Smooth muscle cell (in vitro differentiated cells): ENCODE data around the gene LMX1A. TPM values are rescaled to one million over a fixed set of nuclear protein-coding genes. Genes with fewer than 3 reads are reported as not detected.

Experiments
- DNase-seq: peaks from one replicate; lab custom pipeline; 2025; ENCODE audit not compliant: unreplicated experiment; lab: John Stamatoyannopoulos, UW
- H2AFZ ChIP-seq: fragments of 200-600 bp; sonication (generic); 2 replicates; pipeline ENCODE4 v1.6.0; 2016; ENCODE audit warnings: antibody characterized with exemption, low read depth, mild to moderate bottlenecking
- H3F3A ChIP-seq: fragments of 200-600 bp; sonication (generic); 2 replicates; pipeline ENCODE4 v1.6.0; 2017; ENCODE audit warnings: antibody characterized with exemption, low read depth
- H3K27ac ChIP-seq: fragments of 200-600 bp; sonication (generic); 2 replicates; pipeline ENCODE4 v1.5.1; 2016; ENCODE audit warnings: low read depth, mild to moderate bottlenecking
- H3K27me3 ChIP-seq: fragments of 200-600 bp; sonication (generic); 2 replicates; pipeline ENCODE4 v1.6.1; 2016; ENCODE audit warnings: low read depth, mild to moderate bottlenecking
- H3K36me3 ChIP-seq: fragments of 200-600 bp; sonication (generic); 2 replicates; pipeline ENCODE4 v1.5.1; 2016; ENCODE audit warnings: low read depth
- H3K4me1 ChIP-seq: fragments of 200-600 bp; sonication (generic); 2 replicates; pipeline ENCODE4 v1.5.1; 2016; ENCODE audit warnings: low read depth
- H3K4me2 ChIP-seq: fragments of 200-600 bp; sonication (generic); 2 replicates; pipeline ENCODE4 v1.6.0; 2016; ENCODE audit warnings: mild to moderate bottlenecking
- H3K4me3 ChIP-seq: fragments of 200-600 bp; sonication (generic); 2 replicates; pipeline ENCODE4 v1.5.1; 2016; ENCODE audit warnings: mild to moderate bottlenecking
- H3K79me2 ChIP-seq: fragments of 200-600 bp; sonication (generic); 2 replicates; pipeline ENCODE4 v1.6.0; 2016; ENCODE audit warnings: low read depth, mild to moderate bottlenecking
- H3K9ac ChIP-seq: fragments of 200-600 bp; sonication (generic); 2 replicates; pipeline ENCODE4 v1.6.0; 2016; ENCODE audit warnings: low read depth
- H3K9me3 ChIP-seq: fragments of 200-600 bp; sonication (generic); replicated peaks from 2 replicates; pipeline ENCODE4 v1.5.1; 2016; ENCODE audit warnings: low read depth
- H4K20me1 ChIP-seq: fragments of 200-600 bp; sonication (generic); 2 replicates; pipeline ENCODE4 v1.6.0; 2016; ENCODE audit warnings: low read depth
- CTCF ChIP-seq: fragments of 200-600 bp; sonication (generic); IDR thresholded peaks from 2 replicates; pipeline ENCODE4 v1.5.1; 2017; ENCODE audit warnings: borderline replicate concordance, mild to moderate bottlenecking, antibody characterized with exemption; ENCODE audit not compliant: insufficient read depth, poor library complexity, severe bottlenecking
- WGBS: methylation state at CpG from one replicate; pipeline ENCODE4 v1.1.7; 2016; ENCODE audit warnings: low lambda C conversion rate; 5-methylcytosine and 5-hydroxymethylcytosine counted together
- polyA plus RNA-seq: library from polyadenylated mRNA; unstranded; fragments of >200 nt; fragmentation: Nextera tagmentation; extraction: Ambion mirVana; gene quantifications from 2 replicates; pipeline ENCODE4 v1.2.1, GENCODE V29; 2016
- total RNA-seq: library from RNA; depleted of rRNA; stranded (reverse); fragments of >200 nt; gene quantifications from 2 replicates; pipeline ENCODE4 v1.2.3, GENCODE V29; 2014

Gene LMX1A
- total and polyA plus RNA-seq, 2 experiments from 2014 or later, result not detected

DNA sequence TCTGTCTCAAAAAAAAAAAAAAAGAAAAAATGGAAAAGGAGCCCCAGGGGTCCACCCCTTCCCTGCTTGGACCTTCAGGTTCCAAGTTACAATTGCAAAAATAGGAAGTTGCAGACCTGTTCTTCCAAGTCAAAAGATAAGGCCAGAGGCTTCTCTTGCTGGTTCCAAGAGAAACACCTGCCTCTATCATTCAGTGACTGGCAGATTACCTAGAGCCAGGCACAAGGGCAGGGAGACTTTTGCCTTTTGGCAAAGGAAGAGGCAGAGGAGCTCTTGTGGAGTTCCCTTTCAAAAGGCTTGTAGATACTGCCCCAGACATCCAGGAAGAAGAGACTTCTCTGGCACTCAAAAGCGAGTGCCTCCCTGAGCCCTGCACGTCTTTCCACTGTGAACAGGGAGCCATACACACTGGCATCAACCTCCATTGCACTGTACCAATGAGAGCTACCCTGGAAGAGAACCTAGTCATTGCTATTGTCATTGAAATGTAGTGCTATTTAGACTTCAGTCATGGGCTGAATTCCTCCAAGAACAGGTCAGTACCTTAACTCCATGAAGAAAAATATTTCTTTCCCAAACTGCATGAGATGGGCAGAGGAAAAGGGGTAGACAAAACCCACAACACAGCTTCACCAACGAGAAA is 91.2 kb downstream of the LMX1A start:
- no peaks in the 10 kb centered on the region for H3K9me3 ChIP-seq
- DNase-seq, result no peak
- H3K4me1 ChIP-seq, result no peaks in the 10 kb centered on the region
- H3K36me3 ChIP-seq, result no peaks in the 10 kb centered on the region
- 69% methylated on average over 3 of the region's 3 CpGs for WGBS
- no peak overlapping the region for H3K4me3 ChIP-seq
- no peaks in the 10 kb centered on the region for H4K20me1 ChIP-seq
- H3K27ac ChIP-seq, result no peak overlapping the region
- no peak overlapping the region for H2AFZ ChIP-seq
- peaks cover 4% of the 10 kb centered on the region for H3K27me3 ChIP-seq
- H3F3A ChIP-seq, result no peaks in the 10 kb centered on the region
- H3K4me2 ChIP-seq, result no peak overlapping the region
- H3K9ac ChIP-seq, result no peak overlapping the region
- no peak for TF ChIP-seq CTCF
- H3K79me2 ChIP-seq, result no peaks in the 10 kb centered on the region

DNA sequence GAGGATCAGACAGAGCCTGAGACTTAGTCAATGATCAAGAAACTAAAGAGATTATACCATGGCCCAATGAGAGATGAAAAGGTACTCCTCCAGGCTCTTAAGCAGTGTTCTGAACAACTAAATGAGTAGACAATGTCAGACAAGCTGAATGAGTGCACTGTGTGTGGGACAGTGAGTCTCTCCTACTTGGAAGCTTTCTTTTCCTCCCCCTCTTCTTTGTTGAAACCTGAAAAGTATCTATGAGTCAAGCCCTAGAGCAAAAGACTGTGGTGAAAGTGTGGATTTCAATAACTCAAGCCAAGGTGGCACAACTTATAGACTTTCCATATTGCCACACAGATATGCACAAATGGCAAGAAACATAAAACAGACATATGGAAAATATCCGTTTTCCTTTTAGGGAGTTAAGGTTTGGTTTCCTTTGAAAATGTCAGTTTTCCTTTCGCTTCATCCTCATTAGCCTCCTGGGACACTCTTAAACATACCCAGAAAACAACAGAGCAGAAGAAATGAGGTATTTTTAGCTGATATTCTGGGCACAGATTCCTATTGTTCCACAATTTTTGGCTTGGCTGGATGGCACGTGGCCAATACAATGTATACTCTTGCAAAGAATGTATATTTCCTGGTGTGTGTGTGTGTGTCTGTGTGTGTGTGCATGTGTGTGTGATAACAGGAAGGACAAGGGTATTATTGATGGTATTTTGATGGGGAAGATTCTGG is 96.6 kb downstream of the LMX1A start:
- peaks cover 5% of the 10 kb centered on the region for H3K4me1 ChIP-seq
- H3K9ac ChIP-seq, result no peak overlapping the region
- H3K27ac ChIP-seq, result no peak overlapping the region
- H3F3A ChIP-seq, result no peaks in the 10 kb centered on the region
- H3K9me3 ChIP-seq, result no peaks in the 10 kb centered on the region
- WGBS, result 81% methylated on average over 3 of the region's 3 CpGs
- no peaks in the 10 kb centered on the region for H3K36me3 ChIP-seq
- H2AFZ ChIP-seq, result no peak overlapping the region
- no peak for TF ChIP-seq CTCF
- peaks cover 23% of the 10 kb centered on the region for H3K27me3 ChIP-seq
- no peaks in the 10 kb centered on the region for H3K79me2 ChIP-seq
- no peak overlapping the region for H3K4me3 ChIP-seq
- H4K20me1 ChIP-seq, result no peaks in the 10 kb centered on the region
- H3K4me2 ChIP-seq, result no peak overlapping the region
- no peak for DNase-seq

DNA sequence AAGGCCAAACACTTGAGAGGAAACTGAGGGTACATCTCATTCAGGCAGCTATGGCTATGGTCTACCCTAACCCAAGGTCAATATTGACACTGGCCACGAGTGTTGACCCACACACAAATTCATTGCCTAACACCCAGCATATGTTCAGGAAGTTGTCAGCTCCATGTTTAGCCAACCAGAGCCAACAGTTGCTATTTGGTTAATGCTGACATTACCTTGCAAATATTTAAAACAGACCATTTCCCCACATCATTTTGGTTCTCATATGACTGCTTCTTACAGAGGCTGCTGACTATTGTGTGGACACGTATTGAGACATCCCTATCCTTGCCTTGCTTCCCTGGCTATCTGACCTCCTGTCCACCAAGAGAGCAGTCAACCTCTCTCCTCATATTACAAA is 97.3 kb downstream of the LMX1A start:
- no peak overlapping the region for H3K4me2 ChIP-seq
- no peak overlapping the region for H2AFZ ChIP-seq
- H3K4me1 ChIP-seq, result peaks cover 5% of the 10 kb centered on the region
- H3K9ac ChIP-seq, result no peak overlapping the region
- no peak for DNase-seq
- WGBS, result 68% methylated on average over 2 of the region's 2 CpGs
- no peak overlapping the region for H3K27ac ChIP-seq
- H3K4me3 ChIP-seq, result no peak overlapping the region
- no peaks in the 10 kb centered on the region for H3K79me2 ChIP-seq
- H4K20me1 ChIP-seq, result no peaks in the 10 kb centered on the region
- H3K36me3 ChIP-seq, result no peaks in the 10 kb centered on the region
- no peaks in the 10 kb centered on the region for H3F3A ChIP-seq
- H3K27me3 ChIP-seq, result peaks cover 30% of the 10 kb centered on the region
- no peaks in the 10 kb centered on the region for H3K9me3 ChIP-seq
- TF ChIP-seq CTCF, result no peak
